IMR-90 (cell line): ENCODE data around the gene KCNK6. TPM values are rescaled to one million over a fixed set of nuclear protein-coding genes. Genes with fewer than 3 reads are reported as not detected.

Experiments used
- ATAC-seq: fragments of 200-7000 bp; cut with Tn5 transposase; 2 replicates; pipeline ENCODE4 v1.9.1; 2020; ENCODE audit warnings: low read depth, mild to moderate bottlenecking, moderate library complexity
- Bru-seq: library from RNA; stranded (reverse); fragments of 400-500 nt; gene quantifications from one replicate; lab custom pipeline; 2021; lab: Mats Ljungman, UMichigan
- BruChase-seq, 2 experiments: library from RNA; stranded (reverse); fragments of 400-500 nt; gene quantifications; one replicate each; lab custom pipeline; 2021; lab: Mats Ljungman, UMichigan
- BruUV-seq: library from RNA; stranded (reverse); fragments of 400-500 nt; replicated peaks from 2 replicates; lab custom pipeline; 2021; lab: Mats Ljungman, UMichigan
- CTCF ChIA-PET: fragments of 300-600 bp; formaldehyde crosslinking; extraction: SDS; loops from one replicate; lab custom pipeline; 2021; ENCODE audit warnings: antibody characterized with exemption; lab: Yijun Ruan, JAX
- POLR2A ChIA-PET: fragments of 300-600 bp; sonication (Branson Sonifier 250); formaldehyde crosslinking; loops from one replicate; lab custom pipeline; 2022; ENCODE audit warnings: antibody characterized with exemption; ENCODE audit not compliant: unreplicated experiment; lab: Charles Lee
- DNase-seq: peaks from one replicate; pipeline ENCODE4 v3.0.0; 2013
- H2AFZ ChIP-seq: replicated peaks from 2 replicates; pipeline ENCODE3; 2013; ENCODE audit warnings: low read length, mild to moderate bottlenecking; ENCODE audit not compliant: poor library complexity
- H2AK5ac ChIP-seq: 2 replicates; pipeline ENCODE4 v1.6.1; 2013; ENCODE audit warnings: low read depth, low read length, inconsistent platforms
- H2AK9ac ChIP-seq: replicated peaks from 2 replicates; pipeline ENCODE3; 2013; ENCODE audit warnings: mild to moderate bottlenecking, low read depth, low read length, moderate library complexity; ENCODE audit not compliant: poor library complexity
- H2BK120ac ChIP-seq: 2 replicates; pipeline ENCODE4 v1.6.1; 2013; ENCODE audit warnings: low read depth, low read length, inconsistent platforms
- H2BK15ac ChIP-seq: 3 replicates; pipeline ENCODE4 v1.6.1; 2013; ENCODE audit warnings: low read depth, low read length, inconsistent platforms
- H2BK20ac ChIP-seq: 2 replicates; pipeline ENCODE4 v1.6.1; 2013; ENCODE audit warnings: low read depth, mild to moderate bottlenecking, inconsistent platforms, low read length, moderate library complexity
- H2BK5ac ChIP-seq: 2 replicates; pipeline ENCODE4 v1.6.1; 2013; ENCODE audit warnings: mild to moderate bottlenecking, low read depth, low read length, inconsistent platforms; ENCODE audit not compliant: poor library complexity, severe bottlenecking
- H3K14ac ChIP-seq: replicated peaks from 2 replicates; pipeline ENCODE4 v1.6.1; 2013; ENCODE audit warnings: low read depth, low read length, inconsistent platforms
- H3K18ac ChIP-seq: 2 replicates; pipeline ENCODE4 v1.6.1; 2013; ENCODE audit warnings: low read depth, low read length, control low read depth
- H3K23ac ChIP-seq: 2 replicates; pipeline ENCODE4 v1.6.1; 2013; ENCODE audit warnings: low read depth, low read length, inconsistent platforms
- H3K27ac ChIP-seq: 2 replicates; pipeline ENCODE4 v1.5.1; 2013; ENCODE audit warnings: mild to moderate bottlenecking, control low read depth, low read length; ENCODE audit not compliant: insufficient read depth
- H3K27me3 ChIP-seq: 2 replicates; pipeline ENCODE4 v1.6.1; 2013; ENCODE audit warnings: low read length; ENCODE audit not compliant: control insufficient read depth, insufficient read depth
- H3K36me3 ChIP-seq: 2 replicates; pipeline ENCODE4 v1.6.1; 2013; ENCODE audit warnings: low read length, mixed read lengths; ENCODE audit not compliant: control insufficient read depth, insufficient read depth
- H3K4ac ChIP-seq: 2 replicates; pipeline ENCODE4 v1.6.1; 2013; ENCODE audit warnings: low read depth, low read length, inconsistent platforms
- H3K4me1 ChIP-seq: 2 replicates; pipeline ENCODE4 v1.6.1; 2013; ENCODE audit warnings: low read length, mixed read lengths; ENCODE audit not compliant: control insufficient read depth, insufficient read depth
- H3K4me2 ChIP-seq: 2 replicates; pipeline ENCODE4 v1.6.1; 2013; ENCODE audit warnings: low read depth, mild to moderate bottlenecking, control low read depth, low read length, moderate library complexity
- H3K4me3 ChIP-seq: 2 replicates; pipeline ENCODE4 v1.5.1; 2013; ENCODE audit warnings: low read depth, mild to moderate bottlenecking, control low read depth, low read length, moderate library complexity; ENCODE audit not compliant: insufficient read depth
- H3K56ac ChIP-seq: 2 replicates; pipeline ENCODE4 v1.6.1; 2013; ENCODE audit warnings: low read length, inconsistent platforms; ENCODE audit not compliant: insufficient read depth; ENCODE audit errors: extremely low read depth
- H3K79me1 ChIP-seq, 2 experiments: 2 replicates each; pipeline ENCODE4 v1.6.1; 2013; ENCODE audit warnings: low read length in 2 of 2, inconsistent platforms in 1 of 2, low read depth in 1 of 2
- H3K9ac ChIP-seq: 2 replicates; pipeline ENCODE4 v1.6.1; 2013; ENCODE audit warnings: low read depth, low read length, control low read depth
- H3K9me1 ChIP-seq: 2 replicates; pipeline ENCODE4 v1.6.1; 2013; ENCODE audit warnings: low read length, inconsistent platforms; ENCODE audit not compliant: insufficient read depth
- H3K9me3 ChIP-seq: 2 replicates; pipeline ENCODE4 v1.6.1; 2013; ENCODE audit warnings: low read length; ENCODE audit not compliant: control insufficient read depth, insufficient read depth
- H4K20me1 ChIP-seq: 2 replicates; pipeline ENCODE4 v1.6.1; 2013; ENCODE audit warnings: low read length, inconsistent platforms; ENCODE audit not compliant: insufficient read depth
- H4K5ac ChIP-seq: 2 replicates; pipeline ENCODE4 v1.6.1; 2013; ENCODE audit warnings: mild to moderate bottlenecking, low read depth, low read length, control low read depth
- H4K8ac ChIP-seq, 2 experiments: 2 replicates each; pipeline ENCODE4 v1.6.1; 2013; ENCODE audit warnings: low read depth in 2 of 2, low read length in 2 of 2, control low read depth in 1 of 2, inconsistent platforms in 1 of 2
- H4K91ac ChIP-seq: 2 replicates; pipeline ENCODE4 v1.6.1; 2013; ENCODE audit warnings: low read depth, low read length, inconsistent platforms; ENCODE audit not compliant: insufficient read depth
- CEBPB ChIP-seq: IDR thresholded peaks from 2 replicates; pipeline ENCODE4 v1.6.1; 2012; ENCODE audit warnings: low read depth, low read length, improper control_type of control experiment
- CTCF ChIP-seq: conservative IDR thresholded peaks from 2 replicates; pipeline ENCODE4 v1.5.1; 2012; ENCODE audit warnings: mild to moderate bottlenecking, low read depth, low read length, improper control_type of control experiment
- POLR2A ChIP-seq: IDR thresholded peaks from 2 replicates; pipeline ENCODE4 v1.6.1; 2012; ENCODE audit warnings: mild to moderate bottlenecking, low read depth, low read length
- WGBS, 2 experiments: methylation state at CpG; one replicate each; pipeline versions ENCODE4 v1.1.5 to v1.1.7; 2013; ENCODE audit warnings: missing lambda C conversion rate in 2 of 2; ENCODE audit not compliant: insufficient read length in 1 of 2; ENCODE audit errors: extremely low coverage in 2 of 2; 5-methylcytosine and 5-hydroxymethylcytosine counted together
- dilution Hi-C: fragments of 300-500 bp; cut with HindIII; formaldehyde crosslinking; loops from one replicate; pipeline ENCODE4 v1.14.3; 2018; ENCODE audit warnings: low sequenced_read_pairs; ENCODE audit not compliant: unreplicated experiment
- in situ Hi-C: fragments of 300-500 bp; cut with MboI; formaldehyde crosslinking; loops from 3 replicates; pipeline ENCODE4 v1.14.3; 2019; ENCODE audit warnings: low sequenced_read_pairs, inconsistent platforms, mixed read lengths
- intact Hi-C: fragments of 100-400 bp; cut with micrococcal nuclease; formaldehyde crosslinking; loops from 2 replicates; pipeline ENCODE4 v1.10.0; 2022
- long read RNA-seq: library from polyadenylated mRNA; unstranded; transcript quantifications from one replicate; pipeline ENCODE4 v2.0.0, GENCODE V29; 2021; ENCODE audit not compliant: unreplicated experiment
- polyA plus RNA-seq, 3 experiments: library from polyadenylated mRNA; depleted of rRNA; stranded (reverse); fragments of >200 nt; gene quantifications; 2 replicates each; pipeline ENCODE4 v1.2.3, GENCODE V29; 2012; ENCODE audit warnings: low replicate concordance in 1 of 3
- total RNA-seq: library from RNA; depleted of rRNA; stranded (reverse); fragments of >200 nt; gene quantifications from 2 replicates; pipeline ENCODE4 v1.2.3, GENCODE V29; 2012; rRNA removed

The KCNK6 gene
- 2.7 and 2.8 TPM in 2 replicates for total RNA-seq
- polyA plus RNA-seq (2012; rRNA removed), result 3.9 and 4.5 TPM in 2 replicates
- 3.3 and 4.2 TPM in 2 replicates for polyA plus RNA-seq (2012; cell fraction: cytosol; rRNA removed)
- 2.9 and 3.1 TPM in 2 replicates for polyA plus RNA-seq (2012; cell fraction: nucleus; rRNA removed; ENCODE audit: low replicate concordance)
- percentile 62 among the genes with signal in this experiment for Bru-seq, nascent RNA
- BruChase-seq, experiment 1, labeled RNA remaining after a 6-hour chase, result percentile 74 among the genes with signal in this experiment
- percentile 77 among the genes with signal in this experiment for BruChase-seq, experiment 2, labeled RNA remaining after a 2-hour chase
- long read RNA-seq, full-length matches to known transcripts, result 5 of 14 reads
- long read RNA-seq, partial matches to known transcripts, result 1 of 14 reads
- long read RNA-seq, other reads (novel, unspliced or antisense), result 8 of 14 reads

GRCh38 chr19:38319421-38320258 is at the start of gene KCNK6:
TSS of gene KCNK6 (plus strand) at chr19:38319845. CDS start at chr19:38319951, 106 bp downstream.
- peak within 1 kb of the TSS; percentile 18 for H3K14ac ChIP-seq
- H3K79me1 ChIP-seq, result peaks cover 6 to 14% of the 10 kb centered on the region in 2 experiments
- H2BK120ac ChIP-seq, result peak within 1 kb of the TSS; percentile 45; the same call in 1 of the 2 replicates
- H3K18ac ChIP-seq, result peak within 1 kb of the TSS; percentile 33
- peak within 1 kb of the TSS; percentile 45 for H3K9ac ChIP-seq
- peak within 1 kb of the TSS; percentile 44 for H3K4ac ChIP-seq
- in situ Hi-C loops (no loop called here), intact Hi-C loops (no loop called here), dilution Hi-C loops (no loop called here)
- H2BK5ac ChIP-seq, result no peak within 1 kb of the TSS
- peak within 1 kb of the TSS; percentile 92 for H2AK9ac ChIP-seq
- H4K8ac ChIP-seq, result peak within 1 kb of the TSS; percentile 82 to 86
- DNase-seq (no peak), ATAC-seq (peak; percentile 19)
- POLR2A ChIA-PET, result interaction anchor here (0.5 kb wide), 1 partner anchor 80 kb away, joined by 11 read pairs; no protein-coding TSS in a partner anchor
- peaks cover 6% of the 10 kb centered on the region for H3K4me1 ChIP-seq
- peak within 1 kb of the TSS; percentile 21; the same call in 1 of the 2 replicates for H3K23ac ChIP-seq
- H3K27ac ChIP-seq, result no peak within 1 kb of the TSS; the same call in 1 of the 2 replicates
- CTCF ChIA-PET, result interaction anchor here (0.7 to 1.4 kb wide), 4 partner anchors 68 to 85 kb away, joined by 3 to 5 read pairs (median 4); no protein-coding TSS in a partner anchor
- no TSS peak for BruUV-seq
- H4K20me1 ChIP-seq, result no peaks in the 10 kb centered on the region
- peak within 1 kb of the TSS; percentile 68 for H4K91ac ChIP-seq
- no peaks in the 10 kb centered on the region; the same call in 1 of the 2 replicates for H3K27me3 ChIP-seq
- 0 out of 2 replicates have a peak, but pooled peaks cover 1% of the 10 kb centered on the region for H3K36me3 ChIP-seq
- H3K9me1 ChIP-seq, result 0 out of 2 replicates have a peak, but pooled peaks cover 5% of the 10 kb centered on the region
- H3K4me3 ChIP-seq, result peak within 1 kb of the TSS; percentile 56
- H2BK20ac ChIP-seq, result no peak within 1 kb of the TSS; the same call in 1 of the 2 replicates
- peak within 1 kb of the TSS; percentile 95 for H2AFZ ChIP-seq
- peak within 1 kb of the TSS; percentile 74; the same call in 2 of the 3 replicates for H2BK15ac ChIP-seq
- H4K5ac ChIP-seq, result peak within 1 kb of the TSS; percentile 31
- no peak within 1 kb of the TSS for H3K56ac ChIP-seq
- H3K4me2 ChIP-seq, result peak within 1 kb of the TSS; percentile 86
- no peaks in the 10 kb centered on the region for H3K9me3 ChIP-seq
- H2AK5ac ChIP-seq, result peak within 1 kb of the TSS; percentile 66
- 3% methylated on average over 41 of the region's 76 CpGs; no CpG with 5 or more reads in 1 of the 2 experiments for WGBS, 2 experiments
- TF ChIP-seq CEBPB (no peak), POLR2A (peak; percentile 23; the same call in 1 of the 2 replicates), CTCF (no peak)
